Upper lobe of left lung (tissue), 6 donors: ENCODE measurements around the gene RNF5. TPM values are rescaled to one million over a fixed set of nuclear protein-coding genes. Genes with fewer than 3 reads are reported as not detected.
A peak's percentile ranks its signal among the peaks of the same experiment; 100 is the strongest.

Experiments used
- ATAC-seq, 2 donors: fragments of 200-7000 bp; cut with Tn5 transposase; one replicate each; pipeline ENCODE4 v1.9.1; 2022; ENCODE audit warnings: mild to moderate bottlenecking in 2 of 2, moderate library complexity in 2 of 2; ENCODE audit not compliant: low FRiP score in 2 of 2
- DNase-seq, 2 donors: peaks; one replicate each; pipeline ENCODE4 v3.0.0-alpha.2; 2019 to 2020
- H3K27ac ChIP-seq, 4 donors: fragments of 200-600 bp; sonication (generic); one replicate each; pipeline ENCODE4 v1.5.1; 2016 to 2019
- H3K27me3 ChIP-seq, 4 donors: fragments of 200-600 bp; sonication (generic); one replicate each; pipeline ENCODE4 v1.5.1; 2017 to 2019
- H3K36me3 ChIP-seq, 4 donors: fragments of 200-600 bp; sonication (generic); one replicate each; pipeline ENCODE4 v1.5.1; 2016 to 2019
- H3K4me1 ChIP-seq, 4 donors: fragments of 200-600 bp; sonication (generic); one replicate each; pipeline ENCODE4 v1.5.1; 2018 to 2019
- H3K4me3 ChIP-seq, 4 donors: fragments of 200-600 bp; sonication (generic); one replicate each; pipeline ENCODE4 v1.5.1; 2017 to 2019; ENCODE audit warnings: mild to moderate bottlenecking in 2 of 4, moderate library complexity in 1 of 4
- H3K9me3 ChIP-seq, 4 donors: fragments of 200-600 bp; sonication (generic); one replicate each; pipeline ENCODE4 v1.5.1; 2018 to 2019
- EP300 ChIP-seq, 4 donors: sonication (generic); formaldehyde crosslinking; IDR thresholded peaks; one replicate each; pipeline ENCODE4 v1.5.1; 2017; ENCODE audit warnings: antibody characterized with exemption in 4 of 4, control low read depth in 2 of 4
- POLR2A ChIP-seq, 4 donors: fragments of 450-650 bp; IDR thresholded peaks; one replicate each; pipeline ENCODE4 v1.5.1; 2016 to 2017; ENCODE audit warnings: antibody characterized with exemption in 4 of 4, mild to moderate bottlenecking in 2 of 4
- POLR2AphosphoS5 ChIP-seq, 2 donors: sonication (generic); formaldehyde crosslinking; IDR thresholded peaks; one replicate each; pipeline ENCODE4 v1.5.1; 2017; ENCODE audit warnings: antibody characterized with exemption in 2 of 2
- WGBS, 2 donors: methylation state at CpG; one replicate each; pipeline ENCODE4 v1.1.5; 2017 to 2018; 5-methylcytosine and 5-hydroxymethylcytosine counted together
- total RNA-seq, 6 donors: library from RNA; depleted of rRNA in 4 of 6; stranded (reverse); fragments of >200 nt in 4 of 6; gene quantifications; one replicate each; pipeline versions ENCODE4 v1.1.0 to v1.2.1, GENCODE V29; 2016 to 2021
- TF ChIP-seq, protein P1 (sequence below), 6 experiments: fragments of 450-650 bp in 4 of 6; fragments of 200-600 bp in 2 of 6; sonication (generic) in 2 of 6; IDR thresholded peaks; one replicate each; pipeline ENCODE4 v1.5.1; 2016 to 2019; ENCODE audit warnings: antibody characterized with exemption in 6 of 6
- donor health status: DM: no; HTN: no; CAD: no; lungs with moderate emphysema.
- donor health status: DM: no; HTN: yes; CAD: no; lungs with severe emphysema.

RNF5 gene
- total RNA-seq, 6 donors from 2014 or later, result 23.0 to 73.6 (median 59.1) TPM

DNA sequence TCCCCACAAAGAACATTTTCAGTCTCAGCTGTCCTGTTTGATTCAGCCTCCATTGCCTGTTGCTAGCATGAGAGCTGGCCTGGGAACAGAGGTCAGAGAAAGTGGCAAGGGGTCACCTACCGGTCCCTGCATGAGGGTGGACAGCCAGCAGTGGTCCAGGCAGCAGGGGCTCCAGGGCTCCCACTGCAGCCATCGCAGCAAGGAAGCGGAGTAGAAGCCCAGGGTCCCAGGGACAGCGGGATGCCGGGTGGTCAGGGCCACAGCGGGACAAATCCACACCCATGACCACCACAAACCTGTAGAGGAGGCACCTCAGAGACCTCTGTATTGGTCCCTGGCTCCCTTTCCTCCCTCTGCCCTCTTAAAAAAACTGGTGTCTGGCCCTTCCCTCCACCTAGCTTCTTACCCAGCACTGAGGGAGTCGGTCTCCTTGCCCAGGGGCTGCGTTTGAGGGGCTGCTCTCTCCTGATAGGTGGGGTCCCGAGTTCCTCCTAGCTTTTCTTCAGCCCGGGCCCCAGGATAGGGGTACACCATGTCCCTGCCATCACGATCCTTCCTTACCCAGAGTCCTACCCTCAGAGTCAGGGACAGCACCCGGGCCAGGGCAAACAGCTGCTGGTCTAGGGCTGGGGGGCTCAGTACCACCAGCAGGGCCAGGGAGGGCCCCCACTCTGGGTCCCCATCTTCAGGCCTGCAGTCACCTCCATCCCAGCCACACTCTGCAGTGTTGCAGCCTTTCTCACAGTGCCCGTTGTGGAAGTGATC lies 22.7 kb downstream of the RNF5 start:
- ATAC-seq, result no peak

DNA sequence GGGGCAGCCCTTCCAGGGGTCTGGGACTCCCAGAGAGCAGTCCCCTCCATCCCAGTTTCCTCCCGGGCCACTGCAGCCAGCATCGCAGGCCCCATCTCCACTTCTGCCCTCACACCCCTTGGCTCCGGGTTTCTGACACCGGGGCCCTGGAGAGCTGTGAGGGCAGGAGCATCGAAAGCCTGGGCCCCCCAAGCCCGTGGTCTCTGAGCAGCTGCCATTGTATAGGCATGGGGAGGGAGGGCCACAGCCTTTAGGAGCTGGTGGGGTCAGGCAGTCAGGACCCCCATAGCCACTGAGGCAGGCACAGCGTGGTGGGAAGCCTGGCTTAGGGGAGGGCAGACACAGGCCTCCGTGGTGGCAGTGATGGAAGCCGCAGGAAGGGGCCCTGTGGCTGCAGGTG lies 24.0 kb downstream of the RNF5 start:
- ATAC-seq, result no peak
- no peak overlapping the region for H3K4me3 ChIP-seq
- H3K4me1 ChIP-seq, result peaks cover 3 to 5% (median 4%) of the 10 kb centered on the region in 4 donors
- H3K27me3 ChIP-seq, result no peaks in the 10 kb centered on the region
- DNase-seq, result no peak
- H3K36me3 ChIP-seq, result peaks cover 0 to 59% (median 10%) of the 10 kb centered on the region in 4 donors
- no peaks in the 10 kb centered on the region for H3K9me3 ChIP-seq
- H3K27ac ChIP-seq, result peak overlapping the region in 1 of 4 donors; percentile 9
- WGBS, 2 donors, result 86 to 91% methylated on average over 8 to 9 of the region's 9 CpGs
- TF ChIP-seq POLR2A (IDR thresholded peaks at IDR 0.05) (no peak), EP300 (IDR thresholded peaks at IDR 0.05) (no peak), POLR2AphosphoS5 (IDR thresholded peaks at IDR 0.05) (no peak)
- TF ChIP-seq, protein P1, sequence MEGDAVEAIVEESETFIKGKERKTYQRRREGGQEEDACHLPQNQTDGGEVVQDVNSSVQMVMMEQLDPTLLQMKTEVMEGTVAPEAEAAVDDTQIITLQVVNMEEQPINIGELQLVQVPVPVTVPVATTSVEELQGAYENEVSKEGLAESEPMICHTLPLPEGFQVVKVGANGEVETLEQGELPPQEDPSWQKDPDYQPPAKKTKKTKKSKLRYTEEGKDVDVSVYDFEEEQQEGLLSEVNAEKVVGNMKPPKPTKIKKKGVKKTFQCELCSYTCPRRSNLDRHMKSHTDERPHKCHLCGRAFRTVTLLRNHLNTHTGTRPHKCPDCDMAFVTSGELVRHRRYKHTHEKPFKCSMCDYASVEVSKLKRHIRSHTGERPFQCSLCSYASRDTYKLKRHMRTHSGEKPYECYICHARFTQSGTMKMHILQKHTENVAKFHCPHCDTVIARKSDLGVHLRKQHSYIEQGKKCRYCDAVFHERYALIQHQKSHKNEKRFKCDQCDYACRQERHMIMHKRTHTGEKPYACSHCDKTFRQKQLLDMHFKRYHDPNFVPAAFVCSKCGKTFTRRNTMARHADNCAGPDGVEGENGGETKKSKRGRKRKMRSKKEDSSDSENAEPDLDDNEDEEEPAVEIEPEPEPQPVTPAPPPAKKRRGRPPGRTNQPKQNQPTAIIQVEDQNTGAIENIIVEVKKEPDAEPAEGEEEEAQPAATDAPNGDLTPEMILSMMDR (IDR thresholded peaks at IDR 0.05), result no peak

More for the DNA sequence above, 22.7 kb downstream of the RNF5 start:
- Histone ChIP-seq H3K36me3 (peaks cover 0 to 63% (median 10%) of the 10 kb centered on the region in 4 donors), H3K27ac (no peak overlapping the region), H3K9me3 (no peaks in the 10 kb centered on the region), H3K4me1 (peaks cover 10 to 14% (median 13%) of the 10 kb centered on the region in 4 donors), H3K27me3 (no peaks in the 10 kb centered on the region), H3K4me3 (no peak overlapping the region)
- WGBS, 2 donors, result 91 to 97% methylated on average over 12 to 13 of the region's 13 CpGs
- TF ChIP-seq POLR2A (IDR thresholded peaks at IDR 0.05), result no peak
- TF ChIP-seq, protein P1 (IDR thresholded peaks at IDR 0.05), result no peak
- TF ChIP-seq POLR2AphosphoS5 (IDR thresholded peaks at IDR 0.05), result no peak
- no peak for TF ChIP-seq EP300 (IDR thresholded peaks at IDR 0.05)
- no peak for DNase-seq

DNA sequence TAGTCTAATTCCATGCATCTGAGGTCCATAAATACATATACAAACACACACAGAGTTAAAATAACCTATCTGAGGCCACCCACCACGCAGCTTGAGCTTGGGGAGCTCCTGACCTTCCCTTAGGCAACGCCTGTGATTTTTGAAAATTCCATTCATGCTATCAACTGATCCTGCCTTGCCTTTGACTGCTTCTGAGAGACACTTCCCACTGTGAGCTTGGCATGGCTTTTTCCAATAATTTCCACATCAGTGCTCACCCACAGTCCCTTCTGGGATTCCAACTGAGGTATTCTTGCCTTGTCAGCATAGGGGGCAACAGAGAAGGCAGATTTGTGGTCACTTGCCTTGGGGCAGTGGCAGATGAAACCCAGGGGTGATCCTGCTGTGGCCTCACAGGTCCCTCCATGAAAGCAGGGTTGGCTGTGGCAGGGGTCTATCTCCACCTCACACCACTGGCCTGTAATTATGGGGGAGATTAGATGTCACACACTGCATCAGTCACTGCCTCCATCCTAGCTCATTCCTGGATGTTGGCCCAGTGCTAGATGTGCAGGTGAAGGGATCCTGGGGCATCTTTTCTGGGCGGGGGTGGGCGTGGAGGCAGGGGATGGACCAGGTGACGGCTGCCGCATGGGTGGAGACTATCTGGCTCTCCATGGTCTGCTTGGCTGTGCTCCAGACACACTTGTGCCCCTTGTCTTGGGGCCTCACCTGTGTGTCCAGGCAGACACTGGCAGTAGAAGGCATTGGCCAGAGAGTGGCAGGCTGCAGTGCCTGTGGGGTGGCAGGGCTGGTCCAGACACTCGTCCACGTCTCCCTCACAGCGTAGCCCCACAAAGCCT lies 25.4 kb downstream of the RNF5 start:
- WGBS, 2 donors, result 89 to 95% methylated on average over 9 of the region's 9 CpGs
- Histone ChIP-seq H3K27ac (no peak overlapping the region), H3K36me3 (peaks cover 0 to 53% (median 10%) of the 10 kb centered on the region in 4 donors), H3K9me3 (no peaks in the 10 kb centered on the region), H3K27me3 (no peaks in the 10 kb centered on the region), H3K4me3 (no peak overlapping the region), H3K4me1 (no peaks in the 10 kb centered on the region)
- DNase-seq, result no peak
- TF ChIP-seq, protein P1 (IDR thresholded peaks at IDR 0.05), result no peak
- TF ChIP-seq POLR2A (IDR thresholded peaks at IDR 0.05) (no peak), POLR2AphosphoS5 (IDR thresholded peaks at IDR 0.05) (no peak), EP300 (IDR thresholded peaks at IDR 0.05) (no peak)
- ATAC-seq, result no peak

DNA sequence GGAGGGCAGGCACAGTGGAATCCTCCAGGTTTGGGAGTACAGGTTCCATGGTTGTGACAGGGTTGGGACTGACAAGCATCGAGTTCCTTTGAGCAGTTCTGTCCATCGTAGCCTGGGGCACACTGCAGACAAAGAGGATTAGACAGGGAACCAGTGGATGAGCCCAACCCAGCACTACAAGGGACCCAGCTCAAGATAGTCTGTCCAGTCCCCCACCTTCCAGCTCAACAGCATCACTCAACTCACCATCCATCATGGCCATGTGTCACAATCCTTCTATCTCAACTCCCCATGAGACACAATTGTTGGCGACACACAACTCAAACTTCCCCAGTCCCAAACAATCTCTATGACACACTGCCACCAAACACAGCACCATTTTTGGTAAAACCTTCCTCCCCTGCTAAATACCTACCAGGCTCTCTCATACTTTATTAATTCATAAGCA lies 26.1 kb downstream of the RNF5 start:
- Histone ChIP-seq H3K36me3 (peaks cover 0 to 52% (median 10%) of the 10 kb centered on the region in 4 donors), H3K4me1 (no peaks in the 10 kb centered on the region), H3K27me3 (no peaks in the 10 kb centered on the region), H3K9me3 (no peaks in the 10 kb centered on the region), H3K4me3 (no peak overlapping the region), H3K27ac (no peak overlapping the region)
- ATAC-seq (no peak), DNase-seq (no peak)
- TF ChIP-seq POLR2A (IDR thresholded peaks at IDR 0.05), result no peak
- TF ChIP-seq EP300 (IDR thresholded peaks at IDR 0.05), result no peak
- TF ChIP-seq, protein P1 (IDR thresholded peaks at IDR 0.05), result no peak
- no peak for TF ChIP-seq POLR2AphosphoS5 (IDR thresholded peaks at IDR 0.05)
- WGBS, 2 donors, result 84 to 97% methylated on average over 2 of the region's 3 CpGs
